HG03520 (cell line): ENCODE results near the gene GJA9.
A peak's percentile ranks its signal among the peaks of the same experiment; 100 is the strongest.
"Not testable (repeated sequence)": the region's sequence is repeated elsewhere in the genome, so short reads cannot be mapped to it uniquely, and the experiment has no call there.

Experiments
- ATAC-seq: cut with Tn5 transposase; IDR thresholded peaks from one replicate; pipeline ENCODE4 v1.9.1; 2021; ENCODE audit warnings: mild to moderate bottlenecking, moderate library complexity; ENCODE audit not compliant: unreplicated experiment

The GJA9 gene

DNA sequence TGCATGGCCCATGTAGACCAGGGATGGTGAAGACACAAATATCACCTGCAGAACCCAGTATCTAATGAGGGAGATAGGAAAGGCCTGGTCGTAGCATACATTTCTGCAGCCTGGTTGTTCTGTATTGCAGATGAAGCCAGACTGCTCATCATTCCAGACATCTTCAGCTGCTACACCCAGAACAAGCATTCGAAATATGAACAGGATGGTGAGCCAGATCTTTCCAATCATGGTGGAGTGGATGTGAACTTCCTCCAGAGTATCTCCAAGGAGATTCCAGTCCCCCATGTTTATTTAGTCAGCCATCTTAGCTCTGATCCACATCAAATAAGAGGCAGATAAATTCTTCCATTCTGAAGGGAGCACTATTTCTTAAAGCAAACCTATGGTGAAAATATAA lies 5.6 kb downstream of the GJA9 start:
- no peak for ATAC-seq

DNA sequence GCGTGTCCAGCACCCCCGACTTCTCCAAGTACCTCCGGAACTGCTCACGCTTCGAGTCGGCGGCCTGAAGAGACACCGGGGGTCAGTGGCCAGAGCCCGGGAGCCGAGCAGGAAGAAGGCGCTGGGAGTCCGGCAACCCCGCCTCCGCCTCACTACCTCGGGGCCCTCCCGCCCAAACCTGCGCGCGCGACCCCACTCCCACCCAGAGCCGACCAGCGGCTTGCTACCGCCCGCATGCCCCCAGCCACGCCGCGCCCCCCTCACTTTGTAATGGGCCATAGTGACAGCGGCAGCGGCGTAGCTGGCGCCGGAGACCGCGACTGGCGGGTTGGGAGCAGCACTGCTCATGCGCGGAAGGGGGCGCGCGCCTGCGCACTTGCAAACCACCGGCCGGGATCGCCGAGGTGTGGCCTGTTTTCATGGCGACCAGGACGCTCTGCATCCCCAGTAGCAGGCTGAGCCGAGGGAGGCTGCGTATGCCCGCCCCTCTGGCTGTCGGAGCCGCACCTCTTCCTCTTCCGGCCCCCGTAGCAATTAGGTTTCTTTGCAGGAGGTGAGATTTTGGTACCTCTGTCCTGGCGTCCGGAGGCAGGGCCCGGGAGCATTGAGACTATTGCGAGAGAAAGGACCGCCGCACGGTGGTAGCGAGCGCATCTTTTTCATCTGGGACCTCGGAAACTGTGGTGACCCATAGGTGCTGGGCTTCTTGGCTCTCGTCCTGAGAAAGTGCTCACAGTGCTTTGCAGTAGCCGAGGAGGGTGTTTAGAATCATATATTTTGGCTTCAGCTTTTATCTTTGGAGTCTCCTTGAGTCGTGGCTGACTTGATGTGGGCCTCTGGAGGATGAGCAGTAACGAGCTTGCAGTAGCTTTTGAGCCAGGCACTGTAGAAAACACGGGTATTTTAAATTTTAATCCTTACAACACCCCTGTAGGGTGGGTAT lies 8.1 kb downstream of the GJA9 start, which contains the start of gene MYCBP:
TSS of gene MYCBP (minus strand) at position 322 of the 943 bp plus-strand sequence. CDS start at position 279, 43 bp downstream.
- ATAC-seq, result peak; percentile 95

DNA sequence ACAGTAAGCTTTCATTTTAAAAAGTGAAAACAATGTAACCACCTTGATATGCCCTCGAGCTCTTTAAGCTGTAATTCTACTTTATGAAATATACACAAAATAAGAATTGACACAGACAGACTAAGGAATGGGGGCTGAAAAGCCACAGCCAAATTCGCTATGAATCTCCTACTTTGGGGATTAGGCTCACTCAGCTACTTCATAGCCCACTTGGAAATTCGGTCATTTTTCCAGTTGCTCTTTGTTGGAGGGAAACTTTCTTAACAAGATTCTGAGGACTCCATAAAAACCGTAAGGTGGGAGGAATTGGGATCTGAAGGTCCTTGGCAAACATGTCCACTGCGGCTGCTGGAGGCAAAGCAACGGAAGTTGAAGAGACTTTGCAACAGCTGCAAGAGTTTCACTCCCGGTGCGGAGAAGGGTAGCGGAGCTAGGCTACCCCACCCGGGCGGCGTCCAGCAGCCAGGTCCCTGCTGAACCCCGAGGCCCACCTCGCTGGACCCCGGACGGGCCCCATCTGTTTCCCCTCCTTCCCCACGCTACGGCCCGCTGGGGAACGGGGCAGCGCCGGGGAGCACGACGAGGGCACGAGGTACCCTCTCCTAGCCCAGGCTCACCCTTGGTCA lies 8.9 kb downstream of the GJA9 start:
- ATAC-seq, result peak; percentile 13

DNA sequence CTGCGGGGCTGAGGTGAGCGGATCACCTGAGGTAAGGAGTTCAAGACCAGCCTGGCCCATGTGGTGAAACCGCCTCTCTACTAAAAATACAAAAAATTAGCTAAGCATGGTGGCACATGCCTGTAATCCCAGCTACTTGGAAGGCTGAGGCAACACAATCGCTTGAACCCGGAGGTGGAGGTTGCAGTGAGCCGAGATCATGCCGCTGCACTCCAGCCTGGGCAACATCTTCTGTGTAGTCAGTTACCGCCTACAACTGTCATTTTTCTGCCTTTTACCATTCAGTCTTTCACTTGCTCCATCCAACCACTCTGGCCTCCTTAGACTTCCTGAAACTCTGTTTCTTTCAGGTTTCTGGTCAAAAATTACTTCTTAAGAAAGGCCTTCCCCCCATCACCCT lies 10.4 kb downstream of the GJA9 start:
- ATAC-seq, result no peak

DNA sequence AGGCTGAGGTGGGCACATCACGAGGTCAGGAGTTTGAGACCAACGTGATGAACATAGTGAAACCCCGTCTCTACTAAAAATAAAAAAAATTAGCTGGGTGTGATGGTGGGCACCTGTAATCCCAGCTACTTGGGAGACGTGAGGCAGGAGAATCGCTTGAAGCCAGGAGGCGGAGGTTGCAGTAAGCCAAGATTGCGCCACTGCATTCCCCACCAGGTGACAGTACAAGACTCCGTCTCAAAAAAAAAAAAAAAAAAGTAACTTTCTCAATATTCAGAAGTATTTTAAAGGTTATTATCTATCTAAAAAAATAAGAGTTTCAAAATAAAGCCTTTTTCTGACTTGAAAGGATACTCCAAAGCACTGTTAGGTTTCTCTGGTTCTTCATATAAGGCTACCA lies 14.2 kb downstream of the GJA9 start:
- ATAC-seq, result no peak

DNA sequence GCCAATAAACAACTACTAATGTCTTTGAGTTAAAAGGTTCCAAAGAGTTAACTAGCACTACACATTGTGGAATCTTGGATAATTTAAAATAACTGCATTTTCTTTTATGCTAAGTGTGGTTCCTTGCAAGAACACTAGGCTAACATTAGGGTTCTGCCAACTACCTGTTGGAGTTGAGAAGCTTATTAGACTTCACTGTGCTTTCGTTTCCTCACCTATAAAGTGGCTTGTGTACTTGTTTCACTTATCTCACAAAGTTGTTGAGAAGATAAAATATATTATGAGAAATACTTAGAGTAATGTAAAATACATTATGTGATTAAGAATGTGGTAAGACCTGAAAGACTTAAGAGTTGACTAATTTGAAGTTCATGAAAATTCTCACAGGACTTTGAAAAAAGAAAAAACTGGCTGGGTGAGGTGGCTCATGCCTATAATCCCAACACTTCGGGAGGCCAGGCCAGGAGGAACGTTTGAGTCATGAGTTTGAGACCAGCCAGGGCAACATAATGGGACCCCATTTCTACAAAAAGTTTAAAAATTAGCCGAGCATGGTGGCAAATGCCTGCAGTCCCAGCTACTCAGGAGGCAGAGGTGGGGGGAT lies 16.2 kb downstream of the GJA9 start:
- no peak for ATAC-seq

DNA sequence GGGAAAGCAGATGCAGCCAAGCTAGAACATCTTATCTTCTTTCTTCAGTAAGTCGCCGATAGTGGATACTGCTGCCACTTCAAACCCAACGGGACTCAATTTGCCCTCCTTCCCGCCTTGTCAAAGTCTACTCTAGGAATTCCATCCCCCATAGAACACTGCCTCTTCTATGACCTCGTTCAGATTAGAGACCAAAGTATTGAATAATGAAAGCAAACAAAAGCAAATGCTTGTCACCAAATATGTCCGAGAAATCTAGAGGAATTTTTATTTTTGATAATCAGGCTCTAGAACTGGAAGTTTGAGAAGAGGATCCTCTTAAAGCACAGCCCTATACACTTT lies 21.0 kb downstream of the GJA9 start:
- no peak for ATAC-seq

DNA sequence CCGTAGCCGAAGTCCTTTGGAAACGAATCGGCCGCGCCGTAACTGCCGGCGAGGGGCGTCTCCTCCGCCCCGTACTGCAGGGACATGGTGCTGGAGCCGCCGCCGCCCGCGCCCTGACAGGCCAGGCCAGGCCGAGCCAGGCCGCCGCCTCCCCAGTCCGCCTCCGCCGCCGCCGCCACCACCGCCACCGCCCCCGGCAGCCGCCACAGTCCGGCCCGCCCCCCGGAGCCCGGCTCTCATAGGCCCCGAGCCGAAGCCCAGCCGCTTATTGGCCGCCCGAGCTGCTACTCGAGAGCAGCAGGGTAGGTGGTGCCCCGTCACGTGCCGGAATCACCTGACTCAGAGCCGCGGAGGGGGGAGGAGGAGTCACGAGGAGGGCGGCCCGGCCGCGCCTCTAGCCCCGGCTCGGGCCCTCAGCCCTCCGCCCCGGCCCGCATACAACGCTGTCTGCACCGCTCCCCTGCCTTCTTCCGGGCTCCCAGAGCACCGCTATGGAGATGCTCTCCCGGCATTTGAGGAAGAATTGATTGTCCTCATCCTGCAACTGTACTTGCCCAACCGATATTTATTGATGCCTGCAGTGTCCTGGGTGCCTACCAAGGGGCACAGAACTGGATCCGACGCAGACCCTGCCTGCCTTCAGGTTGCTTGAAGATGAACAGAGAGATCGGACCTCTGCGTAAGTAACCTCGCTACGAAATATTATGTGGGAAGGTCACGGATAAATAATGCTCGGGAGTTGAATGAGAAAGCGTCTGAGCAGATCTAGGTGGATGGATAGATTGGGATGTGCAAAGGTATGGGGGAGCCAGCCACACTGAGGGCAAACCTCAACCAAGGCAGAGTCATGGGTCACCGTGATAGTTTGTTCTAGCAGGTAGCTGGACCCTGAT lies 21.6 kb downstream of the GJA9 start, which contains the start of gene RRAGC:
TSS of gene RRAGC (minus strand) at position 212 of the 893 bp plus-strand sequence. CDS start at position 86, 126 bp downstream.
- ATAC-seq, result peak; percentile 91

DNA sequence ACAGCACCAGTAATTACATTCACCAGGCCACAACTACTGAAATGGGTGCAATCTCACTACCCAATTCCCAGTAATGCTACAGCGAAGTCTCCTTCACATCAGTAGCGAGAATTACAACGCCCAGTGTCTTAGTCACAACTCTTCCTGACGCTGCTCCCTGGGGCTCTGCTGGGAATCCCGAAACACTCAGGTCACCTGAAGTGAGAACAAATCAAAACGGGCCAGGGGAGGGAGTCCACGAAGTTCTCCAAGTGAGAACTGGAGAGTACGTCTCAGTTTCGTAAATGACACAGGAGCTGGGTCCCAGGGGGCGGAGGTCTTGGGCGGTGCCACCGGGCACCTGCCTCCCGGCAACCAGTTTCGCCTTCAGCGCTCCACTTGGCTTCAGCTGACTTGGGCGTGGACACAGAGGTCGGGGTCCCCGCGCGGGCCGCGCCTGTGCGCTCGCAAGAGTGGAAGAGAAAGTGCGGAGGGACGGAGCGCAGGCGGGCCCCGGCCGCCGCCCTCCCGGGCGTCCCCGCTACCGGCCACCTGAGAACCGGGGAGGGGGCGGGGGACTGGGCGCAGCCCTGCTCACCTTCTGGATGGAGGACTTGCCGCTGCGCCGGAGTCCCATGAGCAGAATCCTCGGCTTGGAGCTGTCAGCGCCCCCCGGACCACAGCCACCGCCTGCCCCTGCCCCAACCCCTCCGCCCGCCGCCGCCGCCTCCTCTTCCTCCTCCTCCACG lies 22.4 kb downstream of the GJA9 start:
- peak; percentile 21 for ATAC-seq

DNA sequence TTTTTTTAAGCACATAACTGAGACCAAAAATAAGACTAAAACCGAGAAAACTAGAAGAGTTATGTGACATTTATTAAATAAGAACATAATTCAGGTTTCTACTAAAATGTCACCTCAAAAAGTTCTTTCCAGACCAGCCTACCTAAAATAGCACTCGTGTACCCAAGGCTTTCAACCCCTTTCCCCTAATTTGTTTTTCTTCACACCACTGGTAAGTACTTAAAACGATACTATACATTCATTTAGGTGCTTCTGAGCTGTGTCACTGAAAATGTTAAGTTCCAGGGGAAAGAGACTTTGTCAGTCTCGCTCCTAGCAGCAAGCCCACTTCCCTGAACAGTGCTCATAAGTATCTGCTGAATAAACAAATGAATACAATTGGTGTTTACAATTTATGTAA lies 28.6 kb downstream of the GJA9 start:
- no peak for ATAC-seq

DNA sequence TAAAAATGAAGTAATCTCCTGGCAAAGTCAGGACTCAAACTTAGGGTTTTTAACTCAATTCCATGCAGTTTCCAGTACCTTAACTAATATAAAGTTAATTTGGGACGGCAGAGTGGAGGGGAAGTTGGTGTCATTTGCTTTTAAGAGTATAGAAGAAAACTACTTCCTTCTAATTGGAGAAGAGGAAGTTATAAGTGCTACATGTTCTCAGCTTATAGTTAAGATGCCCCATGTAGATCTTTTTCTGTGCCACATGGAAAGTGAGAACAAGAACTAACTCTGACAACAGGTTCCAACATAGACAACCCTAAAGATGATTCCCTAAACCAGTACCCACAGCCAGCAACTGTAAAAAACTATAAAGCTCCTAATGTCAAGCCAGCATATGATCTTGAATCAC lies 33.3 kb downstream of the GJA9 start:
- ATAC-seq, result no peak

DNA sequence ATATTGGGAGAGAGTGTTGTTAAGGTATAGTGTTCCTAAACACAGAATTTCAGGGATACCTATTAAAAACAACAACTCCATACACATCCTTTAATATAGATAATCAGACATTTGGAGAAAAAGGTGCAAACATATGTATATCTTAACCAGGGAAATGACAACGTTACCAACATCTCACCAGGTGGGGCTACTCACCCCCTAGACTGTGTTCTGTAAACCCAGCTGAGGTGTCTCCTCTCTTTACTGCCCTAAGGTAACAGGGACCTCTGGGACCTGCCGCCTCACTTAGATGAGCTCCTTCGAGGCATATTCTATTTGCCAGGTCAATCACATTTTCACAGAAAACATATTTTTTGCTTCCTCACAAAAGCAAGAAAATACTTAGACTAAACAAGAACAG lies 35.2 kb downstream of the GJA9 start:
- ATAC-seq, result no peak

DNA sequence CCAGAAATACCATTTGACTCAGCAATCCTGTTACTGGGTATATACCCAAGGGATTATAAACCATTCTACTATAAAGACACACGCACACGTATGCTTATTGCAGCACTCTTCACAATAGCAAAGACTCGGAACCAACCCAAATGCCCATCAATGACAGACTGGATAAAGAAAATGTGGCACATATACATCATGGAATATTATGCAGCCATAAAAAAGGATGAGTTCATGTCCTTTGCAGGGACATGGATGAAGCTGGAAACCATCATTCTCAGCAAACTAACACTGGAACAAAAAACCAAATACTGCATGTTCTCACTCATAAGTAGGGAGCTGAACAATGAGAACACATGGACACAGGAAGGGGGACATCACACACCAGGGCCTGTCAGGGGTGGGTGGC lies 36.3 kb downstream of the GJA9 start:
- not testable (repeated sequence) for ATAC-seq

DNA sequence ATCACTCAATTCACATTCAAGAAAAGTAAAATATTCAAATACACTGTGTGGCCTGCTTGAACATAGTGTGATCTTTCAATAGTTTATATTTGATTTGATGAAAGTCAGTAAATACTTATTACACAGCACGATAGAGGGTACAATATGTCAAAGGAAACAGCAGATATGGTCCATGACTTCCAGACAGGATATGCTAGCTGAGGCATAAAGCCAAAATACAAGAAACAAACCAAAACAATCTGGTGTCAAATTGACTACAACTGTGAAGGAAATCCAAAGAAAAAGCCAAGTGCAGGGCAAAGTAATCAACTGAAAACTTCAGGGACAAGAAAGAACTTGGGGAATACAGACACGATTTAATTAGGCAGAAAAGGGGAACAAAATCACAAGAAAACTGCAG lies 41.1 kb downstream of the GJA9 start:
- no peak for ATAC-seq

DNA sequence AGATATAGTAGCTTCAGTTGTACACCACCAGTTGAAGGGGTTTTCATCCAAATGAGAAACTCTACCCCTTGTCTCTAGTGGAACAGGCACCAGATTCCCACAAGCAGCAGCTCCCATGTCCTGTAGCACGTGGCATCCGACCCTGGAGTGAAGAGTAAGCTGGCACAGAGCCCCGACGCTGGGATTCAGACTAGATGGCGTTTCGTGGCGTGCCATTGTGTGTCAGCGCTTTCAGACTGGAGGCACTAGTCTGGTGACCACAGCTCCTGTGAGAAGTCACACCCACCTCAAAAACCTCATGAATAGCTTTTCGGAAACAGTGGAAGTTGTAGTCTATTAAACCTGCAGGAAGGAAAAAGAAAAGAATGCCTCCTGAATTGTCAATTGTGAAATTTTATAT lies 42.0 kb downstream of the GJA9 start:
- ATAC-seq, result no peak

DNA sequence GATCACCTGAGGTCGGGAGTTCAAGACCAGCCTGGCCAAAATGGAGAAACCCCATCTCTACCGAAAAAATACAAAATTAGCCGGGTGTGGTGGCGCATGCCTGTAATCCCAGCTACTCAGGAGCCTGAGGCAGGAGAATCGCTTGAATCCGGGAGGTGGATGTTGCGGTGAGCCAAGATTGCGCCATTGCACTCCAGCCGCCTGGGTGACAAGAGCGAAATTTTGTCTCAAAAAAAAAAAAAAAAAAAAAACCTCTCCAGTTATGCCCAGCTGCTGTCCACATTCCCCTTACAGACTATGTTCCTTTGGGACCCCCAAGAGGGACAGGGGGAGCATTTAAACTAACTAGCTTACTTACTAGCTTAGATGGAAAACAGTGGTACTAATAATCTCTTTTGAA lies 45.1 kb downstream of the GJA9 start:
- ATAC-seq, result not testable (repeated sequence)

DNA sequence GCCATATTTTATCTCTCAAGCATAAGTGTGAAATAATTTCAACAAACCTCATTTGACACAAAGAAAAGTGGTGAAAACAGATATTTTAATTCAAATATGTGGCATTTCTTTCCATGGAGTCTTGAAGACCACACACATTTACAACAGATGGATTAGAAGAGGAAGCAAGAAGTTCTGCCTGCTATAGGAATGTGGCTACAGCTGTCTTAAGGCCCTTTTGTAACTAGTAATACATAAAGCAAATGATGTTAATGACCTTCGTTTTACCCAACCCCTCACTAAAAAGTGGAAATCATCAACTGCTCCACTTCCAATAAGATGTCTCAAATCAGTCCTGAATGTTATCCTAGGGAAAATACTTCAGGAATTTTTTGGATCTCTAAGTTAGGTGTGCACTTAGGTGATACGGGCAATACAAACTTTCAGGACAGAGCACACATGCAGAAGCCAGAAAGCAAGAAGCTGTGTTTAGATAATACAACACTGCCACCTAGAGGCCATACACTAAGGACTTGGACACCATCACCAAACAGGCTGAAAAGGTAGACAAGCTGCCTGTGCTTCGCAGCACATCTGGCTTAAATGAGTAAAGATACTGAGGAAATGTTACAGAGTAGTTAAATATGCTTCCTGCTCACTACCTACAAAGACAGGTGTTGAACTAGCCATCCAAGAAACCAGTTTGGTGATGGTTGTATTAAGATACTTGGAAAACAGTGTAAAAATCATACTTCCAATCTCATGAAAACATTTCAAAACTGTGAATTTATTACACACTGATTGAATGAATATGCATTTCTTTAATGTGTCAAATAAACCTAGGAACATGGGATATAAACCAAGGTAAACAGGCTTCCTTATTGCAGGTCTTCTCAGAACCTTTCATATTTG lies 46.2 kb downstream of the GJA9 start:
- no peak for ATAC-seq

DNA sequence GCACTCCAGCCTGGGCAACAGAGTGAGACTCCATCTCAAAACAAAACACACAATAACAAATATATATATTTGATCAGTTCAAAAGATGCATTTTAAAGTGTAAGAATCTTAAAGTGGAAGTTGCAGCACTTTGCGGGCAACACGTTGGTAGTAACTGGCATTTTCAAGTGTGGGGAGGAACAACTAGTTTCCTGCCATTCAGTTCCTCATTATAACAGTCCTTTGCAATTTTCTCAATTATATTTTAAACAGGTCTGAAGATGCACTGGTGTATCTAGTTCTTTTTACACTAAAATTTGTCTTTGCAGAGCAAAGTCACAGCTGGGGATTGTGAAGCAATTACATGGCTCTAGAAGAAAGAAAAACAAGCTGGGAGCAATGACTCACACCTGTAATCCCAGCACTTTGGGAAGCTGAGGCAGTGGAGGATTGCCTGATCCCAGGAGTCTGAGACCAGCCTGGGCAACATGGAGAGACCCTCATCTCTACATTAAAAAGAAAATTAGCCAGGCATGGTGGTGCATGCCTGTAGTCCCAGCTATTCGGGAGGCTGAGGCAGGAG lies 47.1 kb downstream of the GJA9 start:
- ATAC-seq, result no peak

DNA sequence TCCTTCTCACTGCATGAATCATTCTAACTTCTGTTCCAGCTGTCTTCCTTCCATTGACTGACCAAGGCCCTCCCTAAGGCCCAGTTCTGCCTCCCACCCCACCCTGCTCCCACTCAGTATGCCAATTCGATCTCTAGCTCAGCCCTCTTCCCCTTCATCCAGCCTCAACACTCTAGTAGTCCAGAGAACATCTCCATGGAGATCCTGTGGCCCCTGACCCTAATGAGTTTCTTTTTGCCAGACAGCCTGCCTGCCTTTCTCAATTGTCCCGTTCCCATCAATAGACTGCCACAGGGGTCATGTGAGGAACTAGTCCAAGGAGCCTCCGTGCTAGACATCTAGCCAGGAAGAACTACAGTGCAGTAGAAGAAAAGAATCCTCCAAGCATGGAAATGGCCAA lies 48.2 kb downstream of the GJA9 start:
- no peak for ATAC-seq
